ENCODE measurements around the gene FGFBP2. TPM values are rescaled to one million over a fixed set of nuclear protein-coding genes. Genes with fewer than 3 reads are reported as not detected.

Gene FGFBP2
- total and polyA plus RNA-seq, 10 of the 15 experiments (the other 5 are each of a cell fraction or from before 2014, with no cell fraction given) = 0.23 TPM; not detected in 9

GRCh38 chr4:15928883-15929282 is 34.1 kb downstream of the FGFBP2 start:
- Histone ChIP-seq H3K4me3 (no peak overlapping the region), H2AFZ (ENCODE audit: control insufficient read depth, low read depth, low read length) (no peak overlapping the region), H3K27me3 (replicated peaks in 1 of 2; ENCODE audit: control insufficient read depth in 2 of 2, insufficient read depth in 2 of 2, low read length in 1 of 2) (peaks cover 0 to 2% of the 10 kb centered on the region in 2 experiments; a peak in 2 of 4 replicates), H3K27ac (ENCODE audit: control insufficient read depth, insufficient read depth) (no peak overlapping the region), H3K79me2 (ENCODE audit: control insufficient read depth, insufficient read depth, low read length) (no peaks in the 10 kb centered on the region), H4K20me1 (ENCODE audit: control insufficient read depth, insufficient read depth) (no peaks in the 10 kb centered on the region), H3K4me2 (ENCODE audit: control insufficient read depth, insufficient read depth) (no peak overlapping the region), H3K36me3 (ENCODE audit: control insufficient read depth in 2 of 2, insufficient read depth in 2 of 2, low read length in 1 of 2) (no peaks in the 10 kb centered on the region), H3K9me3 (replicated peaks; ENCODE audit: control insufficient read depth, insufficient read depth, low read length) (no peaks in the 10 kb centered on the region; the same call in 2 of the 3 replicates), H3K9ac (ENCODE audit: control insufficient read depth, insufficient read depth, low read length) (no peak overlapping the region), H3K4me1 (ENCODE audit: control insufficient read depth, insufficient read depth, low read length) (no peaks in the 10 kb centered on the region)
- ChIA-PET SMC1A (ENCODE audit: uncharacterized antibody, unreplicated experiment) (no interaction called here), RAD21 (ENCODE audit: unreplicated experiment) (no interaction called here), CTCF (no interaction called here), POLR2A (no interaction called here)
- 23% methylated on average over 5 of the region's 5 CpGs for WGBS (ENCODE audit: insufficient coverage, insufficient replicate concordance, low lambda C conversion rate, missing lambda C conversion rate)
- ATAC-seq (no peak), FAIRE-seq (no peak), DNase-seq (ENCODE audit: low read depth, low spot score) (no peak)
- in situ Hi-C loops (cut with MboI) = no loop called here
- intact Hi-C loops (cut with micrococcal nuclease; ENCODE audit: unreplicated experiment) = no loop called here
- no peak for TF ChIP-seq YBX1 (IDR thresholded peaks at IDR 0.05)
- TF ChIP-seq NRF1 (conservative IDR thresholded peaks at IDR 0.05; ENCODE audit: low read depth, low read length) = no peak
- no peak for TF ChIP-seq MLLT1 (IDR thresholded peaks at IDR 0.05)
- no peak for TF ChIP-seq SIN3A (IDR thresholded peaks at IDR 0.05; ENCODE audit: low read depth, low read length)
- TF ChIP-seq CEBPZ (IDR thresholded peaks at IDR 0.05; ENCODE audit: low read depth, low read length) = no peak
- TF ChIP-seq RELB (IDR thresholded peaks at IDR 0.05; ENCODE audit: low read depth) = no peak
- no peak for TF ChIP-seq BACH1 (IDR thresholded peaks at IDR 0.05; ENCODE audit: borderline replicate concordance)
- no peak for TF ChIP-seq MEF2A (IDR thresholded peaks at IDR 0.05; ENCODE audit: insufficient read depth, low read depth, low read length)
- TF ChIP-seq TBL1XR1 (IDR thresholded peaks at IDR 0.05; ENCODE audit: low read depth, low read length) = no peak
- no TSS peak for BruUV-seq (replicated peaks)

Measured in GM12878 (cell line).